Measurements from ENCODE around the gene LHPP.

Gene LHPP

DNA sequence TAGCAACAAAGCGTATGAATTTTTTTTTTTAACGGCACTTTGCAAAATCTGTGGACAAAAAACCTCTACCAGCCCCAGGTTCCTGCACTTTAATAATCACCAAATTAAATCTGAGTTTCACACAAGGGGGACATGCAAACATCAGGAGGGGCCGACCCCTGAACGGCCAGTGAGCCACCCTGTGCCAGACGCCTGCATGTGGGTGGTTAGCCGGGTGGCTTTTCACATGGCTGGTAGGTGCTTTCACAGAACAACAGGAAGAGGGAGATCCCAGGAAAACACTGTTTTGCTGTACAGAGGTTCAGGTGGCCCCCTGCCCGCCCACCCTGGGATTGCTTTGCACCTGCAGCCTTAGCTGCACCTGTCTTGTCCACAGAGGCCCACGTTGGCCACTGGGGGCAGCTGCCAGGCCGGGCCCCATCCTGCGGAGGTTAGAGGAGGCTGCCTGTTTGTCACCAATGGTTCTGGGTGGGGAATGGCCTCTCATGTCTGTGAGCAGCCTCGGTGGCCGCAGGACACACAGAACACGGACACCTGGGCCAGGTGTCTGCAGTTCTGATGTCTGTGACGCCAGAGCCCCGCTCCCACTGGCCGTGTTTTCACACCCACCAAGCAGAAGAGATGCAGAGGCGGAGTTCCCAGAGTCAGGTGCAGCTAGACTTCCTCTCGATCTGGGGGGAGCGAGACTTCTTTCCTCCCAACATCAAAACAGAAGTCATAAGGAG is 174.8 kb downstream of the LHPP start:
- no peaks in the 10 kb centered on the region for H3K9me3 ChIP-seq (ENCODE audit: low read depth, low read length)
- no peak overlapping the region for H3K27ac ChIP-seq
- DNase-seq (ENCODE audit: low read depth, low spot score) = no peak
- TF ChIP-seq POLR2AphosphoS5 (IDR thresholded peaks at IDR 0.05; ENCODE audit: borderline replicate concordance, low read depth, low read length) (no peak), EZH2 (IDR thresholded peaks at IDR 0.05) (no peak), FOXP2 (optimal IDR thresholded peaks at IDR 0.05; ENCODE audit: control extremely low read depth, extremely low read length, insufficient read depth) (no peak)
- no peak overlapping the region for H3K9ac ChIP-seq (ENCODE audit: insufficient read length)
- H3K4me3 ChIP-seq = no peak overlapping the region
- H3K36me3 ChIP-seq (ENCODE audit: insufficient read depth, low read length) = no peaks in the 10 kb centered on the region

DNA sequence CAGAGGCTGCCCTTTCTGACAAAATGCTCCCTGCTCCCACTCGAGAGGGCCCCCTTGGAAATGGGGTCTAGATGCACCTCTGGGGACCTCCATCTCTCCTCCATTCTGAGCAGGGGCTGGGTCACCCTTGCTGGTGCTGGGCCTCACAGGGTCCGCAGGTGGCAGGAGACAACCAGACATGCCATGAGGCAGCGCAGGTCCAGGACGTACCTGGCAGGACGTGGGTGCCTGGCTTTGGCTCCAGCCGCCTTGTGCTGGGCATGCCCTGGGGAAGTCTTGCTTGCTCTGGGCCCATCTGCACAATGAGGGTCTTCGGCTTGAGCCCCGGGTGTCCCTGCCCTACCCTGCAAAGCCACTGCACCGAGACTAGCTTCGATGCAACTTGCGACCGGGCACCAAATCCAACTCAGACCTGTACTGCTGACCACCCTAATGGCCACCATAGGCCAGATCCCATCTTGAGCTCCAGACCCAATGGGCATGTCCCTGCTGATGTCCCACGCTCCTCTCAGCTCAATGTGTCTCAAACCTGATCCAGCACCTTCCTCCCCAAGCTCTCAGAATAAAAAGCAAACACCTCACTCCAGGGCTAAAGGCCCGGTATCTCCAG is 175.6 kb downstream of the LHPP start:
- Histone ChIP-seq H3K4me3 (no peak overlapping the region), H3K9ac (ENCODE audit: insufficient read length) (no peak overlapping the region), H3K27ac (no peak overlapping the region)

DNA sequence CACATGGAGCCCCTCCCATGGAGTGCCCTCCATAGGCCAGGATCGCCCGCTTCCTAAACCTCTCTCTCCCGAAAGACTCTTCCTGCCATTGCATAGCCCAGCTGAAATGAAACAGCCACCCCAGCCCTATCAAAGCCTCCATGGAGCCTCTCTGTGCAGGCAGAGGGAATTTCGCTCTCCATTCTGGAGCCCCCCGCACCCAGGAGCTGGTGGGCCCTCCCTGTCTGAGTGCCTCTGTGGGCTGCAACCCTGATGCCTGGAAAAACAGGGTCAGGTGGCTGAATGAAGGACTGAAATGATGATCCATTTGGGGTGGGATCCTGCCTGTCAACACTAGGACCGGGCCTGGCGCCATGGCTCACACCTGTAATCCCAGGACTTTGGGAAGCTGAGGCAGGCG is 176.1 kb downstream of the LHPP start:
- Histone ChIP-seq H3K9me3 (ENCODE audit: low read depth, low read length) (no peaks in the 10 kb centered on the region), H3K36me3 (ENCODE audit: insufficient read depth, low read length) (no peaks in the 10 kb centered on the region), H3K27ac (no peak overlapping the region), H3K4me3 (no peak overlapping the region), H3K9ac (ENCODE audit: insufficient read length) (no peak overlapping the region)
- DNase-seq (ENCODE audit: low read depth, low spot score) = no peak
- no peak for TF ChIP-seq POLR2AphosphoS5 (IDR thresholded peaks at IDR 0.05; ENCODE audit: borderline replicate concordance, low read depth, low read length)
- no peak for TF ChIP-seq FOXP2 (optimal IDR thresholded peaks at IDR 0.05; ENCODE audit: control extremely low read depth, extremely low read length, insufficient read depth)
- no peak for TF ChIP-seq EZH2 (IDR thresholded peaks at IDR 0.05)

More for the DNA sequence above, 175.6 kb downstream of the LHPP start:
- H3K36me3 ChIP-seq (ENCODE audit: insufficient read depth, low read length) = no peaks in the 10 kb centered on the region
- no peak for DNase-seq (ENCODE audit: low read depth, low spot score)
- TF ChIP-seq EZH2 (IDR thresholded peaks at IDR 0.05) = no peak
- TF ChIP-seq POLR2AphosphoS5 (IDR thresholded peaks at IDR 0.05; ENCODE audit: borderline replicate concordance, low read depth, low read length) = no peak
- TF ChIP-seq FOXP2 (optimal IDR thresholded peaks at IDR 0.05; ENCODE audit: control extremely low read depth, extremely low read length, insufficient read depth) = no peak
- H3K9me3 ChIP-seq (ENCODE audit: low read depth, low read length) = no peaks in the 10 kb centered on the region

DNA sequence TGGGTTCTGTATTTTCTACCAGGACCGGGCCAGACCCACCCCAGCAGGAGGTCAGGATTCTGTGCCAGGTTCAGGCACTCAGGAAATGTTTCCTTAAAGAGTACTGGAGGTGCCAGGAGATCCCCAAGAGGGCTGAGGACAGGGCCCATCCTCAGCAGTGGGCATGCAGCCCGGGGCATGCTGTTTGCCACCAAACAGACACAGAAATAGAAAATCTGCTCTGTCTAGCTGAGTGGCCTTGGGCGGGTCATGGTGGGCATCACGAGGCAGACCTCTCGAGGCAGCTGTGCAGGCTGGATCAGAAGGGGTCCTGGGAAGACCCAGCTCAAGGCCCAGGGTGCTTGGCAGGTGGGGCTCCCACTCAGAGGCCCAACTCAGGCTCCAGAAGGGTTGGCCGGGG is 177.6 kb downstream of the LHPP start:
- no peak overlapping the region for H3K4me3 ChIP-seq
- no peak for TF ChIP-seq FOXP2 (optimal IDR thresholded peaks at IDR 0.05; ENCODE audit: control extremely low read depth, extremely low read length, insufficient read depth)
- no peak for TF ChIP-seq EZH2 (IDR thresholded peaks at IDR 0.05)
- no peak for TF ChIP-seq POLR2AphosphoS5 (IDR thresholded peaks at IDR 0.05; ENCODE audit: borderline replicate concordance, low read depth, low read length)
- no peak overlapping the region for H3K9ac ChIP-seq (ENCODE audit: insufficient read length)
- DNase-seq (ENCODE audit: low read depth, low spot score) = no peak
- no peaks in the 10 kb centered on the region for H3K36me3 ChIP-seq (ENCODE audit: insufficient read depth, low read length)
- H3K9me3 ChIP-seq (ENCODE audit: low read depth, low read length) = no peaks in the 10 kb centered on the region
- no peak overlapping the region for H3K27ac ChIP-seq

DNA sequence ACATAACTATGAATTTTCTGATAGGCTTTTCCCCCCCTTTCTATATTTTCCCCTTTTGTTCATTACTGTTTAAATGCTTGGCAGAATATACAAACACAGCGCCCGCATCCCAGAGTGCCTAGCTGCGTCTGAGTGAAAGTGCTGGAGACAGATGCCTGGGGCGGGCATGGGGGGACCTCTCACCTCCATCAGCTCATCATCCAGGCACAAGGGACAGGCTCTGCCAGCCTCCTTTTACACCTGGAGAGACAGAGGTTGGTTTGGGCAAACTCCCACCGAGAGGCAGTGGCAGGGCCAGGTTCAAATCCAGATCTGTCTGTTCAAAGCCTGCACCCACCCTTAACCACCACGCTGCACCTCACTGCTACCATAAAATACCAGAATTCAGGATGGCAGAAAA is 178.0 kb downstream of the LHPP start:
- H3K9me3 ChIP-seq (ENCODE audit: low read depth, low read length) = no peaks in the 10 kb centered on the region
- no peak overlapping the region for H3K4me3 ChIP-seq
- TF ChIP-seq POLR2AphosphoS5 (IDR thresholded peaks at IDR 0.05; ENCODE audit: borderline replicate concordance, low read depth, low read length) (no peak), FOXP2 (optimal IDR thresholded peaks at IDR 0.05; ENCODE audit: control extremely low read depth, extremely low read length, insufficient read depth) (no peak), EZH2 (IDR thresholded peaks at IDR 0.05) (no peak)
- H3K27ac ChIP-seq = no peak overlapping the region
- no peak overlapping the region for H3K9ac ChIP-seq (ENCODE audit: insufficient read length)
- DNase-seq (ENCODE audit: low read depth, low spot score) = no peak
- H3K36me3 ChIP-seq (ENCODE audit: insufficient read depth, low read length) = no peaks in the 10 kb centered on the region

DNA sequence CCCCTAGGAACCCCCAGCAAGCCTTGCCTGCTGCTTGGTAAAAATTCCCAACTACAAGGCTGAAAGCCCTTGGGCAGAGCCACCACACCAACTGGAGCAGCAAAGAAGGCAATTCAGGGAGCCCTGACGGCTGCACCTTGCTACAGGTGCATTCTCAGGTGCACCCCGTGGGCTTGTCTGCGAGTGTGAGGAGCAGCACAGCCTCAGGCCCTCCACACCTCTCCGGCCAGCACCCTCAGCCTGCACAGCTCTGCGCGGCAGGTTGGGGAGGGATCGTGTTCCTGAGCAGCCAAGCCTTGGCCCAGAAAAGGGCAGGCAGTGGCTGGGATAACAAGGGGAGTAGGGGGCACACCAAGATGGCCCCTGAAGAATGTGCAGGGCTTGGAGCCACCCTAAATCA is 178.4 kb downstream of the LHPP start:
- Histone ChIP-seq H3K9me3 (ENCODE audit: low read depth, low read length) (no peaks in the 10 kb centered on the region), H3K4me3 (no peak overlapping the region), H3K36me3 (ENCODE audit: insufficient read depth, low read length) (no peaks in the 10 kb centered on the region), H3K27ac (no peak overlapping the region), H3K9ac (ENCODE audit: insufficient read length) (no peak overlapping the region)
- no peak for DNase-seq (ENCODE audit: low read depth, low spot score)
- no peak for TF ChIP-seq POLR2AphosphoS5 (IDR thresholded peaks at IDR 0.05; ENCODE audit: borderline replicate concordance, low read depth, low read length)
- no peak for TF ChIP-seq FOXP2 (optimal IDR thresholded peaks at IDR 0.05; ENCODE audit: control extremely low read depth, extremely low read length, insufficient read depth)
- TF ChIP-seq EZH2 (IDR thresholded peaks at IDR 0.05) = no peak

DNA sequence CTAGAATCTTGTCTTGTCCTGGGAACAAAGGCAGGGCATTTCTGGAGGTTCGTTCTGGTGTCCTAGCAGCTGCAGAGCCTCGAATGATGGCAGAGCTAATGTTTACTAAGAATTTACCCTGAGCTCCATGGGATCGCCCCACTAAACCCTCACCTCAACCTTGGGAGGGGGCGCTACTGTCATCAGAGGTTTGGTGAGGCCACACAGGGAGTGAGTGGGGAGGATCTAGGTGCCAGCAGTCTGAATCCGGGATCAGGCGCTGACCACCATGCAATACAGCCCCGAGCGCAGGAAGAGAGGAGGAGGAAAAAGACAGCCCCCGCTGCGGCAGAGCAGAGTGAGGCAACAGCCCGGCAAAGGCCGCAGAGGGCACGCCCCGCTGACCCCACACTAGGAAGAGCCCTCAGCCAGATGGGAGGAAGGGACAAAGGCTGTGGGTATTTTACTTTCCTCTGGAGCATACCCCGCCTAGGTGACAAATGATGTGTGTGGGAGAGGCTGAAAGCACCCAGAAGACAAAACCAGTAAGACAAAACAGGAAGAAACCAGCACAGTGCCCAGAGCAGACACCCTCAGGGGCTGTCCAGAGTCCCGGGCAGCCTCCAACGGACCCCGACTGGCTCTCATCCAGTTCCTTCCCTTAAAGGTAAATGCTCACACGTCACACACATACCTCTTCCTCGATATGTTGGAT is 179.1 kb downstream of the LHPP start:
- Histone ChIP-seq H3K36me3 (ENCODE audit: insufficient read depth, low read length) (no peaks in the 10 kb centered on the region), H3K4me3 (no peak overlapping the region), H3K27ac (no peak overlapping the region), H3K9ac (ENCODE audit: insufficient read length) (no peak overlapping the region), H3K9me3 (ENCODE audit: low read depth, low read length) (no peaks in the 10 kb centered on the region)
- no peak for TF ChIP-seq POLR2AphosphoS5 (IDR thresholded peaks at IDR 0.05; ENCODE audit: borderline replicate concordance, low read depth, low read length)
- TF ChIP-seq FOXP2 (optimal IDR thresholded peaks at IDR 0.05; ENCODE audit: control extremely low read depth, extremely low read length, insufficient read depth) = no peak
- TF ChIP-seq EZH2 (IDR thresholded peaks at IDR 0.05) = no peak
- DNase-seq (ENCODE audit: low read depth, low spot score) = no peak

DNA sequence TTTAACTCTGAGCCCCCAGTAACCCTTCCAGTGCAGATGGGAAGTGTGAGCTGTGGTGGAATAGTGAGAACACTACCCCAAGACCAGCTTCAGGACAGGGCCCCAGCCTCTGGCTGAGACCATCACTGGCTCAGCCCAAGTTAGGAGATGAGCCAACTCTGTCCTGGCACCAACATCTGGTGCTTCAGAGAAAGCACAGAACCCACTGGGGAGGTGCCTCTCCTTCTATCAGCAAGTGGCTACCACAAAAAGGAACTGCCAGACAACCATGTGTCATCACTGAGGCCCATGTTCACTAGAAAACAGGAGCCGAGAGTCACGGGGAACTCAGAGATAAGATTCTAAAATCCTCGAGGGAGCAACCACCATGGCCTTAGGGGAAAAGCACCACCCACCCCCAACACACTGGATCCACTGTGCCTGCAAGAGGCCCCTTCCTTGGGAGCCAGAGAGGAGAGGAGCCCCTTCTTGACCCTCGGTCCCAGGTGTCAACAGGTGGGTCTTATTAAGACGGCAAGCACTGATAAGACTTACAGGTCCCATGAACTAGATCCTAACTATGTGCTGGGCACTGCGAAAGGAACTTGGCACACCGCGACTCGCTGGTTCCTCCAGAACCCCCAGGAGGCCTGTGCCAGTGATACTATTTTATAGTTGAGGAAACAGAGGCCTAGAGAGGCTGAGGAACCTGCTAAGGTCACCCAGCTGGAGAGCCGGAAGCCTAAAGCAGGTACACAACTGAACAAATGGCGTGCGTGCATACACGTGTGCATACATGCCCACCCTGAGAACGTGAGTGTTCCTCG is 179.9 kb downstream of the LHPP start:
- Histone ChIP-seq H3K9ac (ENCODE audit: insufficient read length) (no peak overlapping the region), H3K36me3 (ENCODE audit: insufficient read depth, low read length) (no peaks in the 10 kb centered on the region), H3K4me3 (no peak overlapping the region), H3K27ac (no peak overlapping the region), H3K9me3 (ENCODE audit: low read depth, low read length) (no peaks in the 10 kb centered on the region)
- TF ChIP-seq EZH2 (IDR thresholded peaks at IDR 0.05) = no peak
- no peak for TF ChIP-seq FOXP2 (optimal IDR thresholded peaks at IDR 0.05; ENCODE audit: control extremely low read depth, extremely low read length, insufficient read depth)
- TF ChIP-seq POLR2AphosphoS5 (IDR thresholded peaks at IDR 0.05; ENCODE audit: borderline replicate concordance, low read depth, low read length) = no peak
- no peak for DNase-seq (ENCODE audit: low read depth, low spot score)

Measured in SK-N-MC (cell line).